Stimulated activated CD8-positive, alpha-beta memory T cell treated with anti-CD3 and anti-CD28 coated beads, Interleukin-4, amount 100 ng/mL, for 4 hours (primary cell): ENCODE measurements around the gene BCL6B.
"Not testable (repeated sequence)": the region's sequence is repeated elsewhere in the genome, so short reads cannot be mapped to it uniquely, and the experiment has no call there.

Experiments used
- DNase-seq, 2 donors: peaks; one replicate each; pipeline ENCODE4 v3.0.0-alpha.2; 2020; ENCODE audit warnings: low read depth in 2 of 2, low spot score in 1 of 2

BCL6B gene

GRCh38 chr17:7026471-7027115, 3.7 kb downstream of the BCL6B start:
- DNase-seq: no peak

GRCh38 chr17:7027335-7027734, 4.5 kb downstream of the BCL6B start:
- no peak for DNase-seq

DNA sequence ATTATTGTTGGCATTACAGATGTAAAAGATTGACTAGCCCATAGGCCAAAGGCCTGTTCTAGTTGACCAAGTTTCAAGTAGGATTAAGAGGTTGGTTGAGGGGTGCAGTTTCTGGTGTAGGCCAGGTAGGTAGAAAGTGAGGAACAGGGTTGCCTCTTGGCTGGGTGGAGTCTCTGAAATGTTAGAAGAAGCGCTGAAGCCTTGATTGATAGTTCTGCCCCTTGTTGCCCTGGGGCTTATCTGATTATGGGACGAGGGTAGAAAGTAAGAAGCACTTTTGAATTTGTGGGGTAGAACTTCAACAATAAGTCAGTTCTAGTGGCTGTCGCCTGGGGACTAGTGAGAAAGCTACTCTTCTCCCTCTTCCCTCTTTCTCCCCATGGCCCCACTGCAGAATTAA, 6.2 kb downstream of the BCL6B start:
- no peak for DNase-seq

GRCh38 chr17:7029659-7030058, 6.8 kb downstream of the BCL6B start:
- DNase-seq: no peak

- no peak for DNase-seq
Observed at GRCh38 chr17:7034955-7035590, 12.2 kb downstream of the BCL6B start.

DNA sequence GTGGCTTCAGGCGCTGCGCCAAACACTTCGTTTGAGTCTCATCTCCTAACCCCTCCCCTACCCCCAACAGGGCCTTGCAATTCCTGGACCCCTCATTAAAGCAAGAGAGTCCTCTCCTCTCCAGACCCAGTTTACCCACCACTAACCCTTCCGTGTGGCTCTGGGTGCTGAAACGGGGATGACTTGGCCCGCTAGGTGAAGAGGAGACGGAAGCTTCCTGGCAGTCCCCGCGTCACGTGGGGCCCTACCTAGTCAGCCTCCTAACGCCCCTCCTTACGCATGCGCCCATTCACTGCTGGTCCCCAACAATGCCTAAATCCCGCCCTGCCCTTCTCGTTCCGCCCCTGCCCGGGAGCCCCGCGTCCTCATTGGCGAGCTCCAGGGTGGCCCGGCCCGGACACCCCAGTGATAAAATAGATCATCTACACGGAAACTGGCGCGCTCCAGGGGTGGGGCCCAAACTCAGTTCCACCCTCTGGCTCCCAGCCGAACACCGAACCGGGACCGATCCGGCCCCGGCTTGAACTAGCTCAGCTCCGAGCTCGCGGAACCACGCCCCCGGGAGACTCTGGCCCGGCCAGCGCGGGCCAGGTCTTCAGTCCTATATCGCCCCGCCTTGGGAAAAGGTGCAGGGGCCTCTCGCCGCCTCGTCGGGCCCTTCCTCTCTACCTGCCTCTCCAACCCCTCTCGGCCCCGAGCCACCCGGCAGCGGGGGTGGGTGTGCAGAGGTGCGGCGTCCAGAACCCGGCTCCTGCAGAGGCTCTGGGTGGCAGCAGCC, 12.9 kb downstream of the BCL6B start, which contains the start of gene SLC16A13:
Gene SLC16A13 (plus strand): TSS at position 425 of the 778 bp plus-strand sequence. CDS start 368 bp downstream, outside the sequence.
- DNase-seq: peak; percentile 94 to 98

- no peak for DNase-seq
Observed at GRCh38 chr17:7038025-7038862, 15.4 kb downstream of the BCL6B start.

DNA sequence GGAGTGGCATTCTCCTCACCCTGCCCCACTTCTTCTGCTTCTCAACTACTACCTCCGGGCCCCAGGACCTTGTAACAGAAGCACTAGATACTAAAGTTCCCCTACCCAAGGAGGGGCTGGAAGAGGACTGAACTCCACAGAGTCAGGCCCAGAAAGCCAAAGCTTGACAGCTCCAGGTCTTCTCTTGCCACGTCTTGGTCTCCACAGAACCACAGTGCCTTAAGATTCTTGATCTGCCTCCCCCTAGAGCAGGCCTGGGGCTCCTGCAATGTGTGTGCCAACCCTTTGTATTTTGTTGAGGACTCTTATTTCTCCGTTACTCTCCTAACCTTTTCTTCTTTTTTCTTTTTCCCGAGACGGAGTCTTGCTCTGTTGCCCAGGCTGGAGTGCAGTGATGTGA, 17.0 kb downstream of the BCL6B start:
- no peak for DNase-seq

DNA sequence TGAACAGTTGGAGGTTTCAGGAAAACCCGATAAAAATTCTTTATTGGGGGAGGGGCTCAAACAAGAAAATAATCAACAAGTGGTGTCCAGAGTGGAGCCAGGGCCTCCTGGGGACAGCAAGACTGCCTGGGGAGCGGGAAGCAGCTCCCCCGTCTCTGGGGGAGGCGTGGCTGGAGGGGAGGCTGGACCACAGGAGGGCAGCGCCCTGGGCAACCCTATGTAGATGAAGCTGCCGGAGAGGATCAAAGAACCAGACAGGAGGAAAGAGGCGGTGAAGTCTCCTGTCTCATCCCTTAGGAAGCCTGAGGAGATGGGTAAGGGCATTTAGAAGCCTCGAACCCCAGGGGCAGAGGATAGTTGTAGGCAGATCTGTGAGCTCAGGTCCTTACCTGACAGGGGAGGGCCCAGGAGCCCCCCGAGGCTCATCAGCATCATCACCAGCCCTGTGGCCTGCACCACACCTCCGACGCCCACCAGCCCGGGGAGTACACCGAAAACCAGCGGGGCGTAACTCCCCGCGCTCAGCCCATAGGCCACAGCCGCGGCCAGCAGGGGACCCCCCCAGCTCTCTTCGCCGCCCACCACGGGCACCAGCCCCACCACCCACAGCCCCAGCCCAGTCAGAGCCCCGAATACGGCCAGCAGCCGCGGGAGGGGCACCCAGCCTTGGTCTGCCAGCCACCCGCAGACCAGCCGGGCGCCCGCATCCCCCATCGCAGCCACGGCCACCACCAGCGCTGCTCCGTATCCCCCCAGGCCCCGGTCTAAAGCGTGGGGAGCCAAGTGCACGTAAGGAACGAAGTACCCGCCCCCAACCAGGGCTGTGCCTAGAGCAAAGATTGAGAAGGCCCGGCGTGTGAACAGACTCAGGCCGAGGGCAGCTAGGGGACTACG, 19.0 kb downstream of the BCL6B start:
- no peak for DNase-seq

- no peak for DNase-seq
Observed at GRCh38 chr17:7042501-7043181, 19.8 kb downstream of the BCL6B start.

GRCh38 chr17:7043182-7043496, 20.3 kb downstream of the BCL6B start:
- no peak for DNase-seq

- no peak for DNase-seq
Observed at GRCh38 chr17:7043497-7044198, 20.8 kb downstream of the BCL6B start, which contains the start of gene SLC16A11. Gene SLC16A11, minus strand, starts transcription at chr17:7044092. Its CDS starts 579 bp downstream, at chr17:7043513.

GRCh38 chr17:7045492-7046126, 22.8 kb downstream of the BCL6B start:
- no peak for DNase-seq

- DNase-seq: no peak
Observed at GRCh38 chr17:7046127-7046724, 23.4 kb downstream of the BCL6B start.

GRCh38 chr17:7046725-7047397, 24.0 kb downstream of the BCL6B start:
- DNase-seq: not testable (repeated sequence)

- no peak for DNase-seq
Observed at GRCh38 chr17:7047566-7047965, 24.7 kb downstream of the BCL6B start.

DNA sequence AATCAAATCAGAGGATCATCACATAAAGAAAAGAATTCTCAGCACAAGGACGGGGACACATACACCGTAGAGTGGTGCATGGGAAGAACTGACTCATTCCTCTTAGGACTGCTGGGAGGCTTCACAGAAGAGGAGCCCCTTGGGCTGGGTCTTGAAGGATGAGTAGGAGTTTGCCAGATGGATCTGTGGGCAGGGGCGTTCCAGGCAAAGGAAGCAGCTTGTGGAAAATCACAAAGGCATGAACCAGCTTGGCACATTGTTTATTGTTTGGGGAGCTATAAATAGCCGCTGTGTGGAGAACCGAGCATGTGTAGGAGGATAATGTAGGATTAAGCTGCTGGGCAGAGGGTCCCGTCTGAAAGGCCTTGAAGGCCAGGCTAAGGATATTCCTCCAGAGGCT, 26.1 kb downstream of the BCL6B start:
- no peak for DNase-seq

DNA sequence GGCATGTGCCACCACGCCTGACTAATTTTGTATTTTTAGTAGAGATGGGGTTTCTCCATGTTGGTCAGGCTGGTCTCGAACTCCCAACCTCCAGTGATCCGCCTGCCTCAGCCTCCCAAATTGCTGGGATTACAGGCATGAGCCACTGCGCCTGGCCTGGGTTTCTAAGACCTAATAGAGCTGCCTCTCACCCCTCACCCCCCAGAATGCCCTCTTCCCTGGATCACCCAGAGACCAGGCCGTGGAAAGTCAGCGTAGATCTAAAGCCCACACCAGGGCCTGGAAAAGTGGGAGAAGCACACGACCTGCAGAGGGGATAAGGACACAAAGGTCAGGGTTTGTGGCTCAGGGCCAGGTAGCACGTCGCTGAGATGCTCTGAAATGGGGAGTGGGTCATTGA, 27.7 kb downstream of the BCL6B start:
- not testable (repeated sequence) for DNase-seq
